HL-60 (cell line): Measurements from ENCODE around the gene LAMA2.

Experiments
- GABPA ChIP-seq: IDR thresholded peaks from 2 replicates; pipeline ENCODE4 v1.6.1; 2012; ENCODE audit warnings: low read depth
- POLR2AphosphoS5 ChIP-seq: IDR thresholded peaks from 2 replicates; pipeline ENCODE4 v1.6.1; 2012; ENCODE audit warnings: low read depth
- SPI1 ChIP-seq: IDR thresholded peaks from 2 replicates; pipeline ENCODE4 v1.6.1; 2012; ENCODE audit warnings: low read depth, mild to moderate bottlenecking, borderline replicate concordance
- TF ChIP-seq, protein P1 (sequence below): IDR thresholded peaks from 2 replicates; pipeline ENCODE4 v1.6.1; 2012; ENCODE audit warnings: low read depth; ENCODE audit not compliant: insufficient replicate concordance
- TF ChIP-seq, protein P2 (sequence below): IDR thresholded peaks from one replicate; pipeline ENCODE4 v1.5.1; 2011; ENCODE audit warnings: low read length, control low read depth, inconsistent platforms; ENCODE audit not compliant: insufficient read depth

- TF ChIP-seq, protein P1, sequence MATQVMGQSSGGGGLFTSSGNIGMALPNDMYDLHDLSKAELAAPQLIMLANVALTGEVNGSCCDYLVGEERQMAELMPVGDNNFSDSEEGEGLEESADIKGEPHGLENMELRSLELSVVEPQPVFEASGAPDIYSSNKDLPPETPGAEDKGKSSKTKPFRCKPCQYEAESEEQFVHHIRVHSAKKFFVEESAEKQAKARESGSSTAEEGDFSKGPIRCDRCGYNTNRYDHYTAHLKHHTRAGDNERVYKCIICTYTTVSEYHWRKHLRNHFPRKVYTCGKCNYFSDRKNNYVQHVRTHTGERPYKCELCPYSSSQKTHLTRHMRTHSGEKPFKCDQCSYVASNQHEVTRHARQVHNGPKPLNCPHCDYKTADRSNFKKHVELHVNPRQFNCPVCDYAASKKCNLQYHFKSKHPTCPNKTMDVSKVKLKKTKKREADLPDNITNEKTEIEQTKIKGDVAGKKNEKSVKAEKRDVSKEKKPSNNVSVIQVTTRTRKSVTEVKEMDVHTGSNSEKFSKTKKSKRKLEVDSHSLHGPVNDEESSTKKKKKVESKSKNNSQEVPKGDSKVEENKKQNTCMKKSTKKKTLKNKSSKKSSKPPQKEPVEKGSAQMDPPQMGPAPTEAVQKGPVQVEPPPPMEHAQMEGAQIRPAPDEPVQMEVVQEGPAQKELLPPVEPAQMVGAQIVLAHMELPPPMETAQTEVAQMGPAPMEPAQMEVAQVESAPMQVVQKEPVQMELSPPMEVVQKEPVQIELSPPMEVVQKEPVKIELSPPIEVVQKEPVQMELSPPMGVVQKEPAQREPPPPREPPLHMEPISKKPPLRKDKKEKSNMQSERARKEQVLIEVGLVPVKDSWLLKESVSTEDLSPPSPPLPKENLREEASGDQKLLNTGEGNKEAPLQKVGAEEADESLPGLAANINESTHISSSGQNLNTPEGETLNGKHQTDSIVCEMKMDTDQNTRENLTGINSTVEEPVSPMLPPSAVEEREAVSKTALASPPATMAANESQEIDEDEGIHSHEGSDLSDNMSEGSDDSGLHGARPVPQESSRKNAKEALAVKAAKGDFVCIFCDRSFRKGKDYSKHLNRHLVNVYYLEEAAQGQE: no peak
- TF ChIP-seq, protein P2, sequence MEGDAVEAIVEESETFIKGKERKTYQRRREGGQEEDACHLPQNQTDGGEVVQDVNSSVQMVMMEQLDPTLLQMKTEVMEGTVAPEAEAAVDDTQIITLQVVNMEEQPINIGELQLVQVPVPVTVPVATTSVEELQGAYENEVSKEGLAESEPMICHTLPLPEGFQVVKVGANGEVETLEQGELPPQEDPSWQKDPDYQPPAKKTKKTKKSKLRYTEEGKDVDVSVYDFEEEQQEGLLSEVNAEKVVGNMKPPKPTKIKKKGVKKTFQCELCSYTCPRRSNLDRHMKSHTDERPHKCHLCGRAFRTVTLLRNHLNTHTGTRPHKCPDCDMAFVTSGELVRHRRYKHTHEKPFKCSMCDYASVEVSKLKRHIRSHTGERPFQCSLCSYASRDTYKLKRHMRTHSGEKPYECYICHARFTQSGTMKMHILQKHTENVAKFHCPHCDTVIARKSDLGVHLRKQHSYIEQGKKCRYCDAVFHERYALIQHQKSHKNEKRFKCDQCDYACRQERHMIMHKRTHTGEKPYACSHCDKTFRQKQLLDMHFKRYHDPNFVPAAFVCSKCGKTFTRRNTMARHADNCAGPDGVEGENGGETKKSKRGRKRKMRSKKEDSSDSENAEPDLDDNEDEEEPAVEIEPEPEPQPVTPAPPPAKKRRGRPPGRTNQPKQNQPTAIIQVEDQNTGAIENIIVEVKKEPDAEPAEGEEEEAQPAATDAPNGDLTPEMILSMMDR: no peak
- TF ChIP-seq SPI1 (no peak), POLR2AphosphoS5 (no peak), GABPA (no peak)
Measured at GRCh38 chr6:128855581-128856085, 27.3 kb upstream of the LAMA2 start.
